Measurements from ENCODE around the gene TNNC1.

Gene TNNC1

DNA sequence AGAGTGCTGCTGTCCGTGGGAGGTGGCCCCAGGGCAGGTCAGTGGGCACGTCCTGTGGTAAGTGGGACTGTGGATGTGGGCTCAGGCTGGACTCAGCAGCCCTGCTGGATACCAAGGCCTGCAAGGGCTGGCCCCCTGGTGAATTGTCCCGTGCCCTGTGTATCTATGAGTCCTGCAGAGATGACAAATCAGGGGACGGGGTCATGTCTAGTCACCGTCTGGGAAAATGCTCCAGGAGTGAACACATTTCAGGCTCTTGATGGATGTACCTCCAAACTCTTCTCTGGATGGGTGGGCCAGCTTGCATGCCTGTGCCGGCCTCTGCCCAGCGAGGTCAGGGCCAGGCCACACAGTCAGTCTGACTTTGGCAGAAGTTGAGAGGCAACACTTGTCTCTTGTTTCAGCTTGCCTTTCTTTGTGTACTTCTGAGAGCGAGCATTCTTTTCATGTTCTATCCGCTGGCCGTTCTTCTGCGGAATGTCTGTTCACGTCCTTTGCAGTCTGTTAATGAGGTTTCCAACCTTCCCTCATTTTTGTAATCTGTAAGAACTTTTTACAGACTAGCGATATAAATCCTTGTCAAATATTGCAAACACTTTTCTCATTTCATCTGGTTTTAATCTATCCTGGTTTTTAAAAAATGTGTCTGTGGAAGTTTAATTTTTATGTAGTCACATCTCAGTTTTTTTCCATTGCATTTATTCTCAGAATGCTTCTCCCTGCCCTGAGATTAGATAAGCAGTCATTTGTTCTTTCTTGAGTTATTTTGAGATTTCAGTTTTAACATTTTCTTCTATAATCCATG, 29.9 kb upstream of the TNNC1 start:
- DNase-seq, result no peak

DNA sequence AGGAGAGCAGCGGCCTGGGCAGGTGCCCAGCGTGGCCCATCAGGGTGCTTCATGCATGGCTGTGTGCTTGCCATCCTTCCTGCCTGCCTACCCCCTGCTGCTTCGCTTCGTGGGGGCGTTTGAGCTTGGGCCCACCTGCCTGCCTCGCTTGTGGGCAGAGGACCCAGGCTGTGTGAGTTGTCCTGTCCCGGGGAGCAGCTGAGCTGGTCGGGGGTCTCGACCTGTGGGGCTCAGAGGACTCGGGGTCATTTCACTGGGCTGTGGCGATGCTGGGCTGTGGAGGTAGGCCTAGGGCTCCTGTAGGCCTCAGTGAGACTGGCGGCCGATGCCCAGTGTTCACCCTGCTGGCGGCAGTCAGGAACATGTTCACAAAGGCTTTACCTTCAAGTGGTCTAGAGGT, 29.2 kb upstream of the TNNC1 start:
- DNase-seq, result no peak

DNA sequence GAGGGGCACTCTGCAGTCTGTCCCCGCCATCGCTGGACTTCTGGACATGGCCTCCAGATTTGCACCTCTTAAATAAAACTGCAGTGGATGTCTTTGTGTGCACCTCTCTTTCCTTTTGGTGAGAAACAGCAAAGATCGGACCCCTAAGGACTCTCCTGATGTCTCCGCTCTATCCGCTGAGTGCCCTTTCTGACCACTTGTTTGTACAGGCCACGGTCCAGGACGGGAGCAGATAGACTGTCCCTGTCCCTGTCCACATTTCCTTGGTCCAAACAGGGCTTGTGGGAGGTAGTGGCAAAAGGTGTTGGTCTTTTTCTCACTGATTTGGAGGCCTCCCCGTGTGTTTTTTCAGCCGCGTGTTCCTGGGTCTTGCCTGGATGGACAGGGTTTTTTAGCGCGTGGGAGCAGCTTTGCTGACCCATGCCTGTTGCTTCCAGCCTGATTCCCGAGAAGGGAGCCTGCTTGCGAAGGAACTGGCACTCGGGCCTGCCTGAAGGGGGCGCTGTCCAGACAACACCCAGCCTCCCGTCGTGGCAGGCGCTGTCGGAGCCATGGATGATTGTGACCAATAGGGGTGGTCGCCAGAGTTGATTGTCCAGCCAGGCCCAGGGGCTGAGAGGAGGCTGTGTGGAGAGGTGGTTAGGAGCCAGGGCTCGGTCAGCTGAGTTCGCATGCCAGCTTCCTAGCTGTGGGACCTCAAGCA, 28.1 kb upstream of the TNNC1 start:
- DNase-seq, result peak; percentile 51

DNA sequence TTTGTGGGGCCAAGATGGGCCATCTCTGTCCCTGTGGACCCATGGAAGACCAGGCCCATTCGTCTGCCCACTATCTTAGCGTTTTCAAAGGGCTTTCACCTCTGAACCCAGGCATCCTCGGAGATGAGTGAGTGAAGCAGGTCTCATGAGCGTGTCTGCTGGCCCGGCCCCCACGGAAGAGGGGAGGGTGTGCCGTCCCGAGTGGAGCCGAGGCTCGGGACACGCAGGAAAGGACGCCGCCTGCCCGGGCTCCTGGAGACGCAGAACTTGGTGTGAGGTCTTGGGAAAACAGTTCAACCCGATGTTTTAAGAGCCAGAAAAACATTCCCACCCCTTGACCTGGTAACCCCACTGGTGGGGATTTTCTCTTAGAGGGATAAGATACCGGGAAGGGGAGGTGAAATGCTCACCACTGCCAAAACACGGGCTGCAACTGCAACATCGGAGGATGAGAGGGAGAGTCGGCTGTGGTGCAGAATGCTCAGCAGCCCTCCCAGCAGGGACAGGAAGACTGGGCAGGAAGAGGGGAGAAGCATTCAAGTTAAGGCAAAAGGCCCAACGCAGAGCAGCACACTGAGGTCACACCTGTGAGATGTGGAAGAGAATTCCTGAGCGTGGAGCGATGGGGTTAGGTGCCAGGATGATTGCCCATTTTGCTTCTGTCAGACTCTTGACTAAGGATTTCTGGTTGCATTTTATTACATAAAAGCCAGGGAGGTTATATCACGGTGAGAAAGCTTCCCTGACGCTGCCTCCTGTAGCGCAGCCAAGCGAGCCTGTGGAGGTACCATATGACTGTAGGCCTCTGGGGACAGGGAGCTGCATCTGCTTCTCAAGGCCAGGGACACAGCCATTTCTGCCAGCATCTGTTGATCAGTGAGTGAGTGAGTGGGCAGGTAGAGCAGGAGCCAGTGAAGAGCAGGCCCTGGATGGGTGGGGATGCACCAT, 27.2 kb upstream of the TNNC1 start:
- DNase-seq, result no peak

DNA sequence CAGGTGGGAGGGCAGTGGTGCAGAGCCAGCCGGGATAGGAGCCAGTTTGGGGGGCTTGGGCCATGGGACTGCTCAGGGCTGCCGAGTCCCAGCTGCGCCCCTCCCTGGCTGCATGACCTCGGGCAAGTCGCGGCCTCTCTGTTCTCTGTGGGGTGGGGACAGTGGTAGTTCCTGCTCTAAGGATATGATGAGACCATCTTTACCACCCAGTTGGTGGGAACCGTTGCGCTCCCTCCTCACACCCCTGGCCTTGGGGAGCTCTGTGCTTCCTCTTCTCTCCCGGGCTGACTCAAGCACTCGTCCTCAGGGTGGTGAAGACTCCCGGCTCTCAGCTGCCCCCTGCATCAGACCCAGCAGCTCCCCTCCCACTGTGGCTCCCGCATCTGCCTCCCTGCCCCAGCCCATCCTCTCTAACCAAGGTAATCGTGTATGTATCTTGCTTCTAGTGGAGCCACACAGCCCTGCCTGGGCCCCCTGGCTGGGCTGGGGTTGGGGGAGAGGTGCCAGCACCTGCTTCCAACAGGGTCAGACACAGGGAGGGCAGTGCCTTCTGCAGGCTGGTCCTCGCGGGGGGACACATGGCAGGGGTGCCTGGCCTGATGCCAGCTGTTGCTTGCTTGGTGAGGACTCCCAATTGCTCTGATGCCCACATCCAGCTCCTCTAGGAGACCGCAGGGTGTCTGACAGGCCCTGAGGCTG, 26.2 kb upstream of the TNNC1 start:
- DNase-seq, result no peak

DNA sequence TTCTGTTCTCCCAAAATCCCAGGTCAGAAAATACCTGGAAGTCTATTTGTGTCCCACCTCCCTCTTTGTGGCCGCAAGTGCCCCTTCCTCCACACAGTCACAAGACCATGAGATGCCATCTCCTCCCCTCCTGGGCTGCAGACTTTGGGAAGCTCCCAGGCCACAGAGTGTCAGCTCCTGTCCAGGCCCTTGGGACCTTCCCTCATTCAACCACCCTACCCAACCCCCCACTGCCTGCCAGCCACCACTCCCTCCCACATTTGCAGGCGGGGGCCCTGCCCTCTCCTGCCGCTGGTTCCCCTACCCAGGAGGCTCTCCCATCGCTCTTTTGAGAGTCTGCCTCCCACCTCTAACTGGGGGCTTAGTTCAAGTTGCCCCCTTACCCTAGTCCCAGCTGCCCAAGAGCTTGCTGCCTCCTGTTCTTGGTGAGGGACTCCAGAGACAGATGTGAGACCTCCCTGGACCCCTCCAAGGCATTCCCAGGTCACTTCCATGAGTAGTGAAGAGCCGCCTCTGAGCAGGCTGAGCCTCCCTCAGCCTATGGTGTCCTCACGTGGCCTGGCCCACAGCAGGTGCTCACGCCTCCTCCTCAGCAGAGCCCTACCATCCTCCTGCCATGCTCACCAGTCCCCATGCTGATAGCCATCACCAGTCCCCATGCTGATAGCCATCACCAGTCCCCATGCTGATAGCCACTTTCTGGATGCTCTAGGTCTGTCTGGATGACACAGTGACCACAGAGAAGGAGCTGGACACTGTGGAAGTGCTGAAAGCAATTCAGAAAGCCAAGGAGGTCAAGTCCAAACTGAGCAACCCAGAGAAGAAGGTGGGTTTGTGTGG, 25.4 kb upstream of the TNNC1 start:
- DNase-seq, result no peak

DNA sequence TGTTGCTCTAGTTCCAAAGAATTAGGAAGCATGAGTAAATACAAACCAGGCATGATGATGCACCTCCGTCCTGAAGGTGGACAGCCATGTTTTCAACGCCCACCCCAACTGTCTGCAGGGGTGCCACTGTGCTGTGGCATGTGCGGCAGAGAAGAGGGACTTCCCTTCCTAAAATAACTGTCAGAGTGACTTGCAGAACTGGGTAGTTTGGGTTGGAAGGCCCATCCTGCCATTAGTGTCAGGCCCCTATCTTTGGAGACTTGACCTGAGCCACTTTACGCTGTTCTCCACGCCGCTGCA, 23.9 kb upstream of the TNNC1 start:
- no peak for DNase-seq

DNA sequence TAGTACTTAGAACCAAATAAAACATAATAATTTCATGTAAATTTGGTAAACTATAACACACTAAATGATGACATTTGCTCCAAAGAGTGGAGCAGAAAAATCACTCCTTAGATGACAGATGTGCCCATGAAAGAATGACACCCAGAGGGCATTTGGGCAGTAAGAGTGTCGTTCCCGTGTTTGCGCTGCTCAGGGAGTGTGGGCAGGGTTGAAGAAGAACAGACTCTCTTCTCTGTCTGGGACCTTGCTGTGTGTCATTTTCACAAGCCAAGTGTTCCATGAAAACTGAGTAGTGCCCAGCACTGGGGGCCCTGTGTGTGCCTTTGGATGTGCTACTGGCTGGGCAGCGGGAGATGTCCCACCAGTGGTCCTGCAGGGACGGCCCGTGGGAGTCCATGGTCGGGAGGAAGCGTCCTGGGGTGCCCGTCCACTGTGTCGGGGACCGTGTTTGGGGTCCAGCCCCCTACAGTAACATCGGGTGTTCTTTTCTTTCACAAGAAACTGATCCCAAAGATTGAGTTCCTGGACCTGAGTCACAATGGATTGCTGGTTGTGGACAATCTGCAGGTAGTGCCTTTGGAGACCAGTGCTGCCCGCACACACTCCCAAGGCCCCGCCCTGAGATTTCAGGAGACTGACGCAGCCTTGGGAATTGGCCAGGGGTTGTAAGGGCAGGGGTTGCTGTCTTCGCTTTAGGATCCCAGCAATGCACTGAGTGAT, 23.4 kb upstream of the TNNC1 start:
- DNase-seq, result no peak

DNA sequence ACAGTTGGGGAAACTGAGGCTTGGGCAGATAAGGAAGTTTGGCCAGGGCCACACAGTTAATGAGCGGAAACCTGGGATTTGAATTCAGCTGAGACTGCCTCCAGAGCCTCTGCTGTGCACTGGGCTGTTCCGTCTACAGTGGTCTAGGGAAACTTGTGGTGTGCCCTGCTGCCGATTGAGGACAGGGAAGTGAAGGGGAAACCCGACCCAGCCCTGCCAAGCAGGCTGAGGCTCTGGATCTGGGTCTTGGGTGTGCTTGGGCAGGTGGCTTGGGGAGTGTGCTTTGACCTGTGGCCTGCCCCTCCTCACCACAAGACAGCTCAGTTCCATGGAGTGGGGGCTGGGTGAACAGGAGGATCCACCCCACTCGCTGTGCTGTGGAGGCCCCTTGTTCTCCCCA, 19.2 kb upstream of the TNNC1 start:
- no peak for DNase-seq

DNA sequence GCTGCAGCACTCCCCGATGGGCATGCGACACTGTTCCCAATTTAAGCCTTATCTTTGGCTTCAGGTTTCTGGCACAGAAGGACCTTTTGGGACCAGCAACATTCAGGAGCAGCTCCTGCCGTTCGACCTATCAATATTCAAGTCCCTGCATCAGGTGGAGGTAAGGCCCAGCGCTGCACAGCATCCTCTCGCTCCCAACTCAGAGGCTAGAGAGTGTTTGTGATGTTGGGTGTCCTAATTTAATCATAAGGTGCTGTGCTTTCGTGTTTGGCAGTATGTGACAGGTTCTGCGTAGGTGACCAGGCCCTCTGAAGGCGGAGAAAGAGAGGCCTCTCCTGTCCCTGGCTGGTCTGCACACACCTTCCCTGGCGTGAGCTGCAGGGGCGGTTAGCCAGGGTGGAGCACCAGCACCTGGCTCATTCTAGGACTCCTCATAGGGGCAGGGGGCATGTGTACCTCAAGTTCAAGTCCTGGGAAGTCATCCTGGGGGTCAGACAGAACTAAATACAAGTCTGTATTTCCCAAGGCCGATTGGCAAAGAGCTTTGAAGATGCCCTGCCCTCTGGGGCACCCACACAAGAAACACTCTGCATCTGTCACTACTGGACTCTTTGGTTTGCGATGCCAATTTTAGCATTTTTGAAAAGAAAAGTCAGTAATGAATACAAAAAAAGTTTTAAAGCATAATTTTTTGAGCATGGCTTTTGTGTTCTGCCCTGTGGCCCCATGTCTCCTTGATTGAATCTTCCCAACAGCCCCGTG, 18.6 kb upstream of the TNNC1 start:
- DNase-seq, result no peak

DNA sequence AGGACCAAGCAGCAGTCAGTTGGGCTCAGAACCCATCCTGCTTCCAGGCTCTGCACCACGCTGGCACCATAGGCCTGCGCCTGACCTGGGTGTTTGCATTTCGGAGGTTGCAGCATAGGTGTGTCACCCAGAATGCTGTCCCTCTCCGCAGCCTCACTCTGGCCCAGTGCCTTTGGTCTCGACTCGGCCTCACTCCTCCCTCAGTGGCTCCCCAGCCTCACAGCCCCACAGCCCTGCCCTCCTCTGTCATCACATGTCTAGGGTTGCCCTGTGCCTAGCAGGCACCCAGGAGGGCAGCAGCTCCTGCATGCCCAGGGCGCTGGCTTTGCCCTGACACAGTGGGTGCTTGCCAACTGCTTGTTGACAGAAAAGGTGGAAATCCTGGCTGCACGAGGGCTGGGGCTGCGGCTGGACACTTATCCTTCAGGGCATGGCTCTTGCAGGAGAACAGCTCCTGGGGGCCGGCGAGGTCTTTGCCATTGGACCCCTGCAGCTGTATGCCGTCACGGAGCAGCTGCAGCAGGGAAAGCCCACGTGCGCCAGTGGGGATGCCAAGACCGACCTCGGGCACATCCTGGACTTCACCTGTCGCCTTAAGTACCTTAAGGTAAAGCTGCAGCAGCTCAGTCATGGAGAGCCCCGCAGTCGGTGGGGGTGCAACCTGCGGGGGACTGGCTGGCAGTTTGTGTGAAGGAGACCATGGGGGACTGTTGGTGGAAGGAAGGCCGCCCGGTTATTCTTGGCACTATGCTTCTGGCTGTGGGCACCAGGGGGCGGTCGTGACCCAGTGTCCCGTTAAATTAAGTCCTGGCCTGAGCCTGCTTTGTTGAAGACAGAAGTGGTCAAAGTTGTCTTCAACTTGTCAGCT, 17.8 kb upstream of the TNNC1 start:
- DNase-seq, result peak; percentile 56

DNA sequence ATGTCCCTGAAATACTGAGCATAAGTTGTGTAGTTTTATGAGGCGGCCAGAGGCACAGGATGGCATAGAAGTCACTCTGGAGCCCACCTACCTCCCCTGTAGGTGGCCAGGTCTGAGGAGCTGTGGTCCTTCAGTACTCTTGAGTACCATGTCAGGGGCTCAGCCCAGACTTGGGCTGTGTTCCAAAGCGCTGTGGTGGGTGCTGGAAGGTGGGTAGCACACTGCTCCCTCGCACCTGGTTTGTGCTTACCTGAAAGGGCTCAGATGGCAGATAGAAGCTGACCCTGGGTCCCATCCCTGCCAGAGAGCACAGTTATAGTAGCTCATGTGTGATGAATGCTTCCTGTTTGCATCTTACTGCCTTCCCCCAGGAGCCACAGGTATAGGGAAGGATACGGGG, 17.1 kb upstream of the TNNC1 start:
- DNase-seq, result no peak

DNA sequence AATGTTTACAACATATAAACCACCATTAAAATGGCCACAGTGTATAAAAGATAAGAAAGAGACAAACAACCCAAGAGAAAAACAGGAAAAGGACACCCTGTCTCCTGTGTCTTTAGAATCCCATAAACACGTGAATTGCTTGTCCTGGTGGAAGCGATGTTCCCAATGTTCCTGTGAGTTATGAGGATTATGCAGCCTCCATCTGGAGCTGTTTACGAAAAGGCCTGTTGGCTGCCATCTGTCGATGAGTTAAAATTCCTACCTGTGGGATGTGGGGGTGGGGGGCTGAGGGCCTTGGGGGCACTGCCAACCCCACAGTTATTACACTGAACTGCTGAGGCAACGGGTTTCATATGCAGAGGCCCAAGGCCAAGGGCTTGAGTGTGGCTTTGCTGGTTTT, 15.2 kb upstream of the TNNC1 start:
- DNase-seq, result no peak

DNA sequence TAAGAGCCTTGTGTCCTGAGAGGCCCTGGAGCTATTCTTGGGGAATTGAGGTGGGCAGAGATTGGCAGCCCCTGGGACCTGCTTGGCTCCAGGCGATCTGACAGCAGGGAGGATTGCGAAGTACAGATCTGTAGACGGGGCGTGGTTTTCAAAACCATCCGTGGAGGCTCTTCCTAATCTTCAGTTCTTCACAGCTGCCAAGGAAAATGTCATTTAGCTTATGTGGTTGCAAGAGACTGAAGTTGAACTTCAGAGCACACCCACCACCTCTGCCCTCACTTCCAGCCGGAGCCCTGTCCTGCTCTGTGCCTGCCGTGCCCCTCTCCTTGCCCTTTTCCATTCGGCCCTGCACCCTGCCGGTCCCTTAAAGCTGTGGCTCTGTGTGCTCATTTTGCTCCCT, 14.5 kb upstream of the TNNC1 start:
- DNase-seq, result no peak

DNA sequence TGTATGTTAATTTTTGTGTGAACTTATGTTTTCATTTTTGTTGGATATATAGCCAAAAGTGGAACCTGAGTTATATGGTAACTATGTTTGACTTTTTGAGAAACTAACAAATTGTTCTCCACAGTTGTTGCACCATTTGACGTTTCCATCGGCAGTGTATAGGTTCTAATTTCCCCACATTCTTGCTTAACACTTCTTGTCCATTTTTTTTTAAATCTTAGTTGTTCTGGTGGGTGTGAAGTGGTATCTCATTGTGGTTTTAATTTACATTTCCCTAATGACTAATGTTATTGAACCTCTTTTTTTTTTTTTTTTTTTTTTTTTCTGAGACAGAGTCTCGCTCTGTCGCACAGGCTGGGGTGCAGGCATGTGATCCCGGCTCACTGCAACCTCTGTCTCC, 9.6 kb upstream of the TNNC1 start:
- DNase-seq, result no peak

DNA sequence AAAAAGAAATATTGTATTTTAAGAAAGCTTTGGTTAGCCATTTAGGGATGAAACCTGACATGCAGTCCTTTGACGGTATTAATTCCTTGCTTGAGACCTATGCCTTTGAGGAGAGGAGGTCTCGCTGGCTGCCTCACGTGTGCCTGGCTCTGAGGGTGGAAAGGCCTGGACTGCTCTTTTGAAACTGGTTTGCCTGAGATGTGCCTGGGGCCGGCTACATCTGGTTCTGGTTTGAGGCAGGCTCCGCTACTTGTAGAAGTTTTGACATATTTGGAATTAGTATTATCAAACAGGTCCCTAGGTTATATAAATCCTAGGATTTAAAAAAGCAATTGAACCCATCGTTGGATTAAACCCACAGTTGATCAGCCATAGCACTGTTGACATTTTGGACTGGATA, 8.0 kb upstream of the TNNC1 start:
- DNase-seq, result no peak

DNA sequence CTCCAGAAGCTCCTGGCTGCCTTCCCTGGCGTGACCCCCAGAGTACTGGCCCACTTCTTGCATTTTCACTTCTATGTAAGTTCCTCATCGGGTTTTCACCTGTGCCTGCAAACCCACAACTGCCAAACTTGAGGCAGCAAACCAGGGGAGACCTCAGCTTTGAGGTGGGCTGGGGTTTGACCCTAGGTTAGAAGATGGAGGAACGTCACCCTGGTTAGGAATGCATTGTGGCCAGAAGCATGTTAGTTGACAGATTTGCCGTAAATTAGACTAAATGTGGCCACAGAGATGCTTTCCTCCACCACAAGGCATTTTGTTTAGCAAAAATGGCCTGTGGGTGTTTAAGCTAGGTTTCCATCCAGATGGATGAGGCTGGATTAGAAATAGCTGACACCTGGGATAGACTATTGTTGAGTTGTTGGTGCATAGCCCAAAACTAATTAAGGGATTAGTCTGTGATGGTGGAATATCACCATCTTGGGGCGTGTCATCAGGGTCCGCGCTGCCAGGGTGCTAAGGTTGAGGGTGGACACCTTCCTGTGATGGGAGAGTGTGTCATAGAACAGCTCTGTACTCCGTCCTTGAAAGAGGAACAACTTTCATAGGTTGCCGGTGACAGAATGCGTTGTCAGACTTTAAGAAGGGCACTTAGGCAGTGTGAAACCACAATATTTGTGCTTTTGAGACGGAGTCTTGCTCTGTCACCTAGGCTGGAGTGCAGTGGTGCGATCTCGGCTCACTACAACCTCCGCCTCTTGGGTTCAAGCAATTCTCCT, 5.1 kb upstream of the TNNC1 start:
- no peak for DNase-seq

DNA sequence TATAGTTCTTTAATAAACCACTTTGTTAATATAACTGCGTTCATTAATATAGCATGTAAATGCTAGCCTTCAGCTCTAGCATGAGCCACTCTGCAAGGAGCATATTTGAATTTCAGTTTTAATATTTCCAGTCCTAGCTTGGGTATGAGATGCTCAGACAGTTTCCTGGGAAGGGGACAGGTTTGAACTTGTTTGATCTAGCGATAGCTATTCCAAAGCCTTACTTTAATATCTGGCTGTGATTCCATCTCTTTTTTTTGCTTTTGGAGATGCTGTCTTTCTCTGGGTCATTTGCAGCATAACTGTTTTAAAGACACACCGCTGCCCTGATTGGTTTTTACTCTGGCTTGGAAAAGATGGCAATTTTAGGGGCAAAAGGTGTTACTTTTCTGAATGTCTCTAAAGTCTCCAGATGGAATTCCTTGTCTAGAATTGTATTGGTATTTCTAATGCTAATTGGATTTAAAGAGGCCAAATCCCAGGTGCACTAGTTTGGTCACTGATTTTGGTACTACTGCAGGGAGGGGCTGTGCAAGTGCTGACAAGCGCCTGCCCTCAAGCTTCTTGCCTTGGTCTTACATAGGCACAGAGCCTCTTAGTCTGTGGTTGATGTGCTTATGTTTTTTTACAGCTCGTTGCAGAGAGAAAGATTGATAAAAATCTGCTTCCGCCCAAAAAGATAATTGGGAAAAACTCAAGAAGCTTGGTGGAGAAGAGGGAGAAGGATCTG, 4.4 kb upstream of the TNNC1 start:
- no peak for DNase-seq

All from activated CD4-positive, alpha-beta T cell treated with anti-CD3 and anti-CD28 coated beads for 48 hours (primary cell).